ENCODE results near the gene SH3PXD2B.

DNA sequence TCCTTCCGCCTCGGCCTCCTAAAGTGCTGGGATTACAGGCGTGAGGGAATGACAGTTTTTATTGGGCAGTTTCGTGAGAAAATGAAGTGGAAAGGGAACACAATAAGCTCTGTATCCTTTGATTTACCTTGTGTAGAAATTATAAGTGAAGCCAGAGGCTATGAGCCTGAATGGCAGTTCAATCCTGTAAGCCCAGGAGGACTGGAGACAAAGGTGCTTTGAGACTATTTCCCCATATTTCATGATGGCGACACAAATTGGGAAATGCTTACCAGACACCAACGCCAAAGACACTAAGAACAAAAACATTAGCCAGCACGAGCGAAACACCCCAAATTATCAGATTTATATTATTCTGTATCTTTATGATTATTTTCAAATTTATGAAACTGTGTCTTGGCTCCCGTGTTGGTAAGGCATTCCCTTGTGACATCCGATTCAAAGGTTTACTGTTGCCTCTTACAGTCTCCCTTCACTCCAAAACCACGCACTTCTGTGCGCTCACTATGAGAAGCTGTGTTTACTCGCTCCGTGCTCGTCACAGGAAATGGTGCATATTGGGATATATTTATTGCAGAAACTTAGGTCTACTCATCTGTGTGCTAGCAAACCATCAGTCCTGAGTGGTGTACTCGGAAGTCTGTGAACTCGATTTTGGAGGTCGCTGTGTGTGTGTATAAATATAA lies 73.9 kb downstream of the SH3PXD2B start:
- TF ChIP-seq, protein P1, sequence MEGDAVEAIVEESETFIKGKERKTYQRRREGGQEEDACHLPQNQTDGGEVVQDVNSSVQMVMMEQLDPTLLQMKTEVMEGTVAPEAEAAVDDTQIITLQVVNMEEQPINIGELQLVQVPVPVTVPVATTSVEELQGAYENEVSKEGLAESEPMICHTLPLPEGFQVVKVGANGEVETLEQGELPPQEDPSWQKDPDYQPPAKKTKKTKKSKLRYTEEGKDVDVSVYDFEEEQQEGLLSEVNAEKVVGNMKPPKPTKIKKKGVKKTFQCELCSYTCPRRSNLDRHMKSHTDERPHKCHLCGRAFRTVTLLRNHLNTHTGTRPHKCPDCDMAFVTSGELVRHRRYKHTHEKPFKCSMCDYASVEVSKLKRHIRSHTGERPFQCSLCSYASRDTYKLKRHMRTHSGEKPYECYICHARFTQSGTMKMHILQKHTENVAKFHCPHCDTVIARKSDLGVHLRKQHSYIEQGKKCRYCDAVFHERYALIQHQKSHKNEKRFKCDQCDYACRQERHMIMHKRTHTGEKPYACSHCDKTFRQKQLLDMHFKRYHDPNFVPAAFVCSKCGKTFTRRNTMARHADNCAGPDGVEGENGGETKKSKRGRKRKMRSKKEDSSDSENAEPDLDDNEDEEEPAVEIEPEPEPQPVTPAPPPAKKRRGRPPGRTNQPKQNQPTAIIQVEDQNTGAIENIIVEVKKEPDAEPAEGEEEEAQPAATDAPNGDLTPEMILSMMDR (IDR thresholded peaks at IDR 0.05), result no peak
- TF ChIP-seq POLR2A (IDR thresholded peaks at IDR 0.05), result no peak
- TF ChIP-seq POLR2AphosphoS5 (IDR thresholded peaks at IDR 0.05), result no peak
